ENCODE results near the gene ATP2A1.

Gene ATP2A1

GRCh38 chr16:28935924-28936783 lies 57.9 kb downstream of the ATP2A1 start:
- Histone ChIP-seq H3K36me3 (ENCODE audit: insufficient read depth, low read length) (peaks cover 42% of the 10 kb centered on the region), H3K4me3 (ENCODE audit: low read depth, low read length, poor library complexity, severe bottlenecking) (no peak overlapping the region), H3K79me2 (ENCODE audit: insufficient read depth, low read length) (peaks cover 5% of the 10 kb centered on the region; the same call in 1 of the 2 replicates), H2AFZ (ENCODE audit: low read length) (no peak overlapping the region), H3K27me3 (ENCODE audit: insufficient read depth, low read length) (no peaks in the 10 kb centered on the region), H3K9me2 (ENCODE audit: low read depth, low read length) (no peaks in the 10 kb centered on the region), H4K20me1 (ENCODE audit: insufficient read depth, low read length) (no peaks in the 10 kb centered on the region), H3K27ac (ENCODE audit: low read depth, low read length, poor library complexity, severe bottlenecking) (no peak overlapping the region), H3K9me3 (ENCODE audit: low read length) (no peaks in the 10 kb centered on the region), H3K4me1 (ENCODE audit: insufficient read depth, low read length, severe bottlenecking) (peaks cover 24% of the 10 kb centered on the region), H3F3A (ENCODE audit: insufficient read depth, low read length) (no peaks in the 10 kb centered on the region), H3K9ac (ENCODE audit: low read length) (no peak overlapping the region), H3K4me2 (ENCODE audit: low read length) (no peak overlapping the region)
- TF ChIP-seq CTCF (IDR thresholded peaks at IDR 0.05; ENCODE audit: low read length) (no peak), EZH2 (IDR thresholded peaks at IDR 0.05; ENCODE audit: borderline replicate concordance, low read length) (no peak)

DNA sequence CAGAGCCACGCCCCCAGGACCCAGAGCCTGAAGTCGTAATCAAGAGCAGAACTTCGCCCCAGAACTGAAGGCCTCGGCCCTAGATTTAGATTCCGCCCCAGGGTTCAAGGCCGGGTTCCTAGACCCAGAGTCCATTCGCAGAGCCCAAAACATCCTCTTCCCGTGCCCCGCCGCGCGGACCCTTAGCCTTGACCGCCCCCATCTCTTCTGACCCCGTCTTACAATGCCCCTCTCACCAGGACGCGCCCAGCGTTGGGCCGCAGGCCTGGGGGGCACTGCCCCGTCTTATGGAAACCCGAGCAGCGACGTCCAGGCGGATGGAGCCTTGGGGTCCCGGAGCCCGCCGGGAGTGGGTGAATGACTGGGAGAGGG lies 58.5 kb downstream of the ATP2A1 start:
- H3K27ac ChIP-seq (ENCODE audit: low read depth, low read length, poor library complexity, severe bottlenecking) = no peak overlapping the region
- TF ChIP-seq CTCF (IDR thresholded peaks at IDR 0.05; ENCODE audit: low read length) (no peak), EZH2 (IDR thresholded peaks at IDR 0.05; ENCODE audit: borderline replicate concordance, low read length) (no peak)
- H3K9ac ChIP-seq (ENCODE audit: low read length) = no peak overlapping the region
- no peak overlapping the region for H3K4me2 ChIP-seq (ENCODE audit: low read length)
- H4K20me1 ChIP-seq (ENCODE audit: insufficient read depth, low read length) = no peaks in the 10 kb centered on the region
- no peak overlapping the region for H2AFZ ChIP-seq (ENCODE audit: low read length)
- H3K36me3 ChIP-seq (ENCODE audit: insufficient read depth, low read length) = peaks cover 42% of the 10 kb centered on the region
- H3K4me3 ChIP-seq (ENCODE audit: low read depth, low read length, poor library complexity, severe bottlenecking) = no peak overlapping the region
- H3K9me3 ChIP-seq (ENCODE audit: low read length) = no peaks in the 10 kb centered on the region
- H3K79me2 ChIP-seq (ENCODE audit: insufficient read depth, low read length) = peaks cover 5% of the 10 kb centered on the region; the same call in 1 of the 2 replicates
- no peaks in the 10 kb centered on the region for H3K27me3 ChIP-seq (ENCODE audit: insufficient read depth, low read length)
- H3K9me2 ChIP-seq (ENCODE audit: low read depth, low read length) = no peaks in the 10 kb centered on the region
- H3F3A ChIP-seq (ENCODE audit: insufficient read depth, low read length) = no peaks in the 10 kb centered on the region
- peaks cover 17% of the 10 kb centered on the region for H3K4me1 ChIP-seq (ENCODE audit: insufficient read depth, low read length, severe bottlenecking)

- no peak overlapping the region for H3K9ac ChIP-seq (ENCODE audit: low read length)
- peaks cover 12% of the 10 kb centered on the region for H3K4me1 ChIP-seq (ENCODE audit: insufficient read depth, low read length, severe bottlenecking)
- H3K27ac ChIP-seq (ENCODE audit: low read depth, low read length, poor library complexity, severe bottlenecking) = no peak overlapping the region
- H3K4me2 ChIP-seq (ENCODE audit: low read length) = no peak overlapping the region
- peaks cover 42% of the 10 kb centered on the region for H3K36me3 ChIP-seq (ENCODE audit: insufficient read depth, low read length)
- no peak overlapping the region for H2AFZ ChIP-seq (ENCODE audit: low read length)
- H3K9me2 ChIP-seq (ENCODE audit: low read depth, low read length) = no peaks in the 10 kb centered on the region
- H3F3A ChIP-seq (ENCODE audit: insufficient read depth, low read length) = no peaks in the 10 kb centered on the region
- no peaks in the 10 kb centered on the region for H4K20me1 ChIP-seq (ENCODE audit: insufficient read depth, low read length)
- peaks cover 3% of the 10 kb centered on the region; the same call in 1 of the 2 replicates for H3K79me2 ChIP-seq (ENCODE audit: insufficient read depth, low read length)
- no peaks in the 10 kb centered on the region for H3K9me3 ChIP-seq (ENCODE audit: low read length)
- no peak for TF ChIP-seq CTCF (IDR thresholded peaks at IDR 0.05; ENCODE audit: low read length)
- TF ChIP-seq EZH2 (IDR thresholded peaks at IDR 0.05; ENCODE audit: borderline replicate concordance, low read length) = no peak
- H3K4me3 ChIP-seq (ENCODE audit: low read depth, low read length, poor library complexity, severe bottlenecking) = no peak overlapping the region
- H3K27me3 ChIP-seq (ENCODE audit: insufficient read depth, low read length) = no peaks in the 10 kb centered on the region
Observed at GRCh38 chr16:28937222-28937876, 59.1 kb downstream of the ATP2A1 start.
